ENCODE data around the gene OBI1.

The OBI1 gene

DNA sequence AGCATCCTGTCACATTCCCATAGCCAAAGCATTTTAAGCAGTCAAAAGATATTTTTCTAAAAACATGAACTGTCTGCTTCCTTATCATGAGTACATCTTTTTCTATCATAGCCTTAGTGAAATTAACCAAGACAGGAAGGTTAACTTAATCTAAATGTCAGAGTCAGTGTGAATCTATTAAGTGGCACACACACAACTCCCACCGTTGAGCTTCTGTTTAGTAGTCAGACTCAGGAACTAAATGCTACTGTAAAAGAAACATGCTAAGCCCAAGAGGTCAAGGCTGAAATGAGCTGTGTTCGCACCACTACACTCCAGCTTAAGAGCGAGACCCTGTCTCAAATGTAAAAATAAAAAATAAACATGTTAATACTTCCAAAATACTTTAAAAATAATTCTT lies 47.9 kb downstream of the OBI1 start:
- TF ChIP-seq CTCF (IDR thresholded peaks at IDR 0.05) = no peak

DNA sequence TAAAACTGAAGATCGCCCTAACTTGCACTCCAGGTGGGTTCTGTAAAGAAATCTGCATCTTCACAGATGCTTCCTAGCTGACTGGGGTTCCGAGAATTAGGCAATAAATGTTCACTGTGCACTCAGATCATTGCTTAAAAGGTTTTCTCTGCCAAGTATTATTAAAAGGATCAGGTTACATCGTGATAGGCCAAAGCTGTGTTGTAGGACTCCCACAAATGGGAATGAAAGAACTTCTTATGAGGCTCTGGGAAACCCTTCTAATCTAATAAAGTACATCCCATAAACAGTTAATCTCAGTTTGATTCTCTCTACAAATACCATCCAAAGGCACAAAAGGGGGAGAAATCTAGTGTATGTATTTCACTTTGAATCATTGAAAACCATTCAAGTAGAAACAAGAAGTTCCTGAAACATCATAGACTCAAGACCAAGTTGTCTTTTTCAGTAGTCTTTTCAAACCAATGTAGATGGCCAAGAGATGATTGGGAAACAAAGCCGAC lies 48.5 kb downstream of the OBI1 start:
- no peak for TF ChIP-seq CTCF (IDR thresholded peaks at IDR 0.05)

DNA sequence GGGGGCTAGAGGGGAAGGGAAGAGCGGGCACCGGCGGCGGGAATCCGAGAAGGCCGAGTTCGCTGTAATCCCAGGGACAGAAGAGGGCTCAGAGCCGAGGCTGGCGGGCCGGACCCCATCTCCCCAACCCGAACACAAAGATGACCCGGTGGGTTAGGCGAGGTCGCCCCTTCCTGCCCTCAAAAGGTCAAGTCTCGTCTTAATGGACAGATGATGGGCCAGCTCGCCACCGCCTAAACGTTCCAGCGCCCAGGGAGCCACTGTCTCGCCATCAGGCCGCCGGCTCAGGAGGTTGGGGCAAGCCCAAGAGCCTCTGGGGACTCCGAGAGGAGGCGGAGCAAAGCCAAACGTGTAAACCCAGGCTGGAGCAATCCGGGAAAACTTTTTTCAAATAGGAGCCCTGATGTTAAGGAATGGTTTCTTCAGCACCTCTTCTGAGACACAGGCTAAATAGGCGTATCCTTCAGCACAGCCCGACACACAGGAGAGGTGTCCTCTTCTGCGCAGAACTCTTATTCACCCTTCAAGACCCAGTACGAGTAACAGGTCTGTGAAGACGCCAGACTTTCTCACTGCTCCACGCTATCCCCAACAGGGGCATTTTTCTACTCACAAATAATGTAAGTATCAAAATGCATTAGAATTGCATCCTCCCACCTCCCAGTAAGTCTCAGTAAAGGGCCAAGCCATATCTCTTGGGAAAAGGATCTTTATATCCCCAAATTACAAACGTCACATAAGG lies 49.3 kb downstream of the OBI1 start:
- TF ChIP-seq CTCF (IDR thresholded peaks at IDR 0.05) = no peak

DNA sequence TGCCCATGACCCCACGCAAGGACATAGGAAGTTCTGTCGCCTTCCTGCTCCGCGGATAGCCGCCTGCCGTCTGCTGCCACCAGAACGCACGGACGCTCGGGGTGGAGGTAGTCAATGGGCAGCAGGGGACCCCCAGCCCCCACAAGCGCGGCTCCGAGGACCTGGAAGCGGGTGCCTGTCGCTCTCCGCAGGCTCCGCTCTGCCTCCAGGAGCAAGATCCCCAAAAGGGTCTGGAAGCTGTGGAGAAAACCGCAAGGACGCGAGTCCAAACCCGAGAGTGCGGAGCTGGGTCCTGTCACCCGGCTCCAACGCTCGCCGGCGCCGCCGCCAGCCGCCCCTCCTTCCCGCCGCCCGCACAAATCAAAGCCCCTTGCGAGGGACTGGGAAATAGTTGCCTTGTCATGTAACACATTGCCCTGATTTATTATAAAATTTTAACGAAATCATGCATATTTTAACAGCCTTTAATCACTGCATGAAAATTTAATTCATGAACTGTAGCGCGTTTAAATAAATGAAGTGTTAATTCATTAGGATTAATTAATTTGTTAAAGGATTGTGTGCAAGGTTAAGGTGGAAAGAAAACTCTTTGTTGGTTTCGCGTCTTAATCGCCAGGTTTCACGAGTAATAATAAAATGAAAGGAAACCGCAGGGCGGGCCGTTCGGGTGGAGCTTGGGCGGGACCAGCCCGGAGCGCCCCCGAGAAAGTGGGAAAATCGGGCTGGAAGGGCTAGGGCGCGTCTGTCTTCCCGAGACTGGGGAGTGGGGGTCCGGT lies 50.1 kb downstream of the OBI1 start:
- no peak for TF ChIP-seq CTCF (IDR thresholded peaks at IDR 0.05)

DNA sequence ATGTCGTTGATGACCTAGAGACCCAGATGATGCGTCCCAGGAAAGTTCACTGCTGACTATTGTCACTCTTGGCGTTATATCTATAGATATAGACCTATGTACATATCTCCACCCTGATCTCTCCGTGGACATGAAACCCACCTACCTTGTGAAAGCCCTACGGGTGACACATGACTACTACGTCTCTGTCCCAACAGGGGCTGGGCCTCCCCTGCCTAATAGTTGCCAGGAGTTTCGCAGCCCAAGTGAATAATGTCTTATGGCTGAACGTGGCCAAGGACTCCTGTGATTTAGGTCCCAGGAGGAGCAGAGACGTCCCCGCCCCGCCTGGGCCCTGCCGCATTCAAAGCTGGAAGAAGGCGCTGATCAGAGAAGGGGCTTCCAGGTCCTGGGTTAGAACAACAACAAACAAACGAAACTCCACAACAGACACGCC lies 50.7 kb downstream of the OBI1 start:
- TF ChIP-seq CTCF (IDR thresholded peaks at IDR 0.05) = no peak

GRCh38 chr13:78607409-78608251 lies 51.3 kb downstream of the OBI1 start:
- no peak for TF ChIP-seq CTCF (IDR thresholded peaks at IDR 0.05)

All from LNCAP (cell line).